GM21737 (cell line): ENCODE results near the gene PLA2G4B.

ENCODE experiments used
- ATAC-seq: cut with Tn5 transposase; IDR thresholded peaks from one replicate; pipeline ENCODE4 v1.9.1; 2021; ENCODE audit warnings: mild to moderate bottlenecking, moderate library complexity; ENCODE audit not compliant: unreplicated experiment

The PLA2G4B gene

DNA sequence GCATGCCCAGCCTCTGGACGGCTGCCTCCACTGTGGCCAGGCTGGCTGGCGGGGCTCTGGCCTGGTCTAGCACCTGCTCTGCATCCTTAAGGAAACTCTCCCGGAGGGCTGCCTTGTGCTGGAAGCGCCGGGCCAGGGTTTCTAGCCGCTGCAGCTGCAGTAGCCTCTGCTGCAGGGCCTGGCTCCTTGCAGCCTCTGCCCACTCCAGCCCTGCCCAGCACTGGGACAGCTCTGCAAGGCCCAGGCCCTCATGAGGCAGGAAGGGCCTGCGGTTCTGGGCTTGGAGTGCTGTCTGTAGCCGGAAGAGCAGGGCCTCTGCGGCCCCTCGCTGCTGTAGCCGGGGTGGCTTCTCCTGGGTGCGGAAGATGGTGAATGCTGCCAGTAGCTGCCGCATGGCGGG is 47.2 kb downstream of the PLA2G4B start:
- ATAC-seq = no peak

DNA sequence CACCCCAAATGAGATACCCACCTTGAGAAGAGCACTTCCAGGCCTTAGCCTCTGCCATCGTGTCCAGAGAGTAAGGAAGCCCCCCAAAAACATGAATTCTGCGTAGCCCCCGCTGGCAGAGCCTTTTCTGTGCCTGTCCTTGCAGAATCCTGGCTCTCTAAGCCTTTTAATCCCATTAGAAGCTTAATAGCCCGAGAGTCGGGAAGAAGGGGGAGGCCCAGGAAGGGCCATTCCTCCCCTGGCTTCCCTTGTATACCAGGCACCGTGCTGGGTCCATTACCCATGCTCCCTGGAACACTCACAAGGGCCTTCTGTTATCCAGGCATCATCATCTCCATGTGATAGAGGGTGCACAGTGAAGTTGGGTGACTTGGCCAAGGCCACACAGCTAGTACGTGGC is 48.1 kb downstream of the PLA2G4B start:
- ATAC-seq = no peak

DNA sequence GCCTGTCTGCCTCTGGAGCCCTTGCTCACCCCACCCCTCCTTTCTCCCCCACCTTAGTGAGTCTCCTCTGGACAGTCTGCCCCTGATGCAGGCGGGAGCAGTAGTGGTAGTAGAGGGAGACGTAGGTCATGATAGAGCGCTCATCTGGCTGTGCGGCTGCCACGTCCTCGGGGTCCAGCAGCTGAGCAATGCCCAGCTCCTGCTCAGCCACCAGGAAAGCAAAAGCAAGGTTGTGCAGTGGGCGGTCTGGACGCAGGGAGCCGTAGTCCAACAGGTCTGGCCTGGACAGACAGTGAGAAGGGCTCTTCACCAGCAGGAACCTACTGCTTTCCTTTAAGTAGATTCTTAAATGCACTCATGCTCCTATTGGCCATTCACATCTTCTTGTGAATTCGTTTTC is 48.5 kb downstream of the PLA2G4B start:
- ATAC-seq = no peak

DNA sequence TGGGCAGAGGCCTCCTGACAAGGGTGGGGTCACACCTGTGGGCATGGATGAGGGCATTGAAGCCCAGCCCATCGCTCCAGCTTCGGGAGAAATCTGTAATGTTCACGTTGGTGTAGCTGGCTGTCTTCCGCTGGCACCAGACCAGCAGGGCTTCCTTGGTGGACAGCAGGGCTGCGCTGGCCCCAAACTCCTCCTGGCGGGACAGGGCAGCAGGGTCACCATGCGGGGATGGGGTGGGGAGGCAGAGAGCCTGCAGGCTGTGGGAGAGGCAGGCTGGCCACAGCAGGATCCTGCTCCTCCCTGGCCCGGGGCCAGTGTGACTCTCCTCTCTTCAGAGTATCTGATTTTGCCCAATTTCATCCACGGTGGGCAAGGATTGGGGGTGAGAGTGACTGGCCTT is 49.2 kb downstream of the PLA2G4B start:
- no peak for ATAC-seq

DNA sequence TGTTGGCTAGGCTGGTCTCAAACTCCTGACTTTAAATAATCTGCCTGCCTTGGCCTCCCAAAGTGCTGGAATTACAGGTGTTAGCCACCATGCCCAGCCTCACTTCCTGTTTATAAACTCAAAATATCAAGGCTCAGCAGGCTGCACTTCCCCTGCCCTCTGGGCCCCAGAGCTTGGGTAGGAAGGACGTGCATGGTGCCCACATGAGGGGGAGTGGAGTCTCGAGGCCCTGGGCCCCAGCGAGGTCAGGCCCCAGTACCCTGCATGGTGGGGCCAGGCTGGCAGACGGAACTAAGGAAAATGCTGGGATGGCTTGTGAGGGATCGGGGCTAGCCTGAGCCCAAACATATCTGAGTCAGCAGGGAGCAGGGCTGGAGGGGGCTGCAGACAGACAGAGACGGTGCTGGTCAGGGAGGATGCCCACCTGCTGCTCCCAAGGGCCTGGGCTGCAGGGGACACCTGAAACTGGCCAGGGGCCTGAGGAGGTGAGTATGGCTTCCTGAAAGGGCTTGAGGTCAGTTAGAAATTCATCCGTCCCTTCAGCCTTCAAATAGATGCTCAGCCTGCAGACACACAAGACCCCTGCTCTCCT is 50.1 kb downstream of the PLA2G4B start:
- ATAC-seq = no peak

DNA sequence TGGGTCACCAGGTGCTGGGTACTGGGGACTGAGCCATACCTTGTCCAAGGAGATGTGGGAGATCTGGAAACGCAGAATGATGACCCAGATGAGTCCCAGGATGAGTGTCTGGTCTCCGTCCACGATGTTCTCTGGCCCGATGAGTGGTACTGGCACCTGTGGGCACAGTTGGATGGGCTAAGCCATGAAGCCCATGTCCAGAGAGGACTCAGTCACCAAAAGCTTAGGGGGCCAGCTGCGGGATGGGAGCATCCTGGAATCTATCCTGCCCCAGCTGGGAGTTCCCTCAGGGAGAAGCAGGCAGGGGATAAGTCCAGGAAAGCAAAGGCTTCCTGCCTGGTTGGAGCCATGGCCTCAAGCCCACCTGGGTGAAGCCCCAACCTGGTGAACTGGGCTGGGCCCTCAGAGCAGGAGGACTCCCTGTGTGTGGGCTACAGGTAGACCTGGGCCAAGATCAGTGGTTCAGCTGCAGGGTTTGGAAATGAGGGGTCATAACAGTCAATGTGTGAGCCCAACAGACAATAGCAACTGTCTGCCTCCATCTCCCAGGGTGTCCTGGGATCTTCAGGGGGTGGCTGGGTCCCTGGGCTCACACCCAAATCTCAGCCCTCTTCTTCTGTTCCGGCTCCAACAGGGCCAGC is 51.5 kb downstream of the PLA2G4B start:
- no peak for ATAC-seq

DNA sequence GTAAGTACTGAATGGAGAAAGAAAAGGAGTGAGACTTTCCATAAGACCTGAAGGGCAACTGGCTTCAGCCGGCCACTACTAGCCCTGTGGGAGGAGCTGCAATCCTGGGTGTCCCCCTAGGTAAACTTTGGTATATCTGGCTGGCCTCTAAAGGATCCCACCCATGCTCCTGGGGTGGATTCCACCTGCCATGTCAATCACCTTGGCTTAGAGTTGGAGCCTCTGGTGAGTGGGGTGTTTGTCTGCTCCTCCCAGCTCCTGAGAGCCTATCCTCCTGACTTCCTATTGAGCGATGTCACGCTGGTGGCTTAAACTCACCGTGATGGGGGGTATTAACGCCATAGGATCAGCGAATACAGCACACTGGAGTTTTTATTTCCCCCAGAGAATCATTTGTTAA is 52.6 kb downstream of the PLA2G4B start:
- no peak for ATAC-seq

DNA sequence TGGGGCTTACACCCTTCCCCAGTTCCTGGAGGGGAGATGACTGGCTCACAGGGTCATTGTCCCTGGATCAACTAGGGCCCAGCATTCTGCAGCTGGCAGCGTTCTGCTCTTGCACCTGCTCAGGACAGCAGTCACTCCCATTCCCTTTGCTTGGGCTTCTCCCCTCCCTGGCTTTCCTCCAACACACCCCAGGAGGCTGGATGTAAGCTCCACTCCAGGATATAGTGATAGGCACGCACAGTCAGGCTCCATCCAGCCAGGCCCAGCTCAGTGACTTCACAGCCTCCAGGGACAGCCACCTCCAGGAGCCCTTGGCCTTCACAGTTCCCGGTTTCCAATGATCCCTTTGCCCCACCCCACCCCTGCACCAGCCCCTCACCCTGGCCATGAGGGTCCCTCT is 53.3 kb downstream of the PLA2G4B start:
- no peak for ATAC-seq

DNA sequence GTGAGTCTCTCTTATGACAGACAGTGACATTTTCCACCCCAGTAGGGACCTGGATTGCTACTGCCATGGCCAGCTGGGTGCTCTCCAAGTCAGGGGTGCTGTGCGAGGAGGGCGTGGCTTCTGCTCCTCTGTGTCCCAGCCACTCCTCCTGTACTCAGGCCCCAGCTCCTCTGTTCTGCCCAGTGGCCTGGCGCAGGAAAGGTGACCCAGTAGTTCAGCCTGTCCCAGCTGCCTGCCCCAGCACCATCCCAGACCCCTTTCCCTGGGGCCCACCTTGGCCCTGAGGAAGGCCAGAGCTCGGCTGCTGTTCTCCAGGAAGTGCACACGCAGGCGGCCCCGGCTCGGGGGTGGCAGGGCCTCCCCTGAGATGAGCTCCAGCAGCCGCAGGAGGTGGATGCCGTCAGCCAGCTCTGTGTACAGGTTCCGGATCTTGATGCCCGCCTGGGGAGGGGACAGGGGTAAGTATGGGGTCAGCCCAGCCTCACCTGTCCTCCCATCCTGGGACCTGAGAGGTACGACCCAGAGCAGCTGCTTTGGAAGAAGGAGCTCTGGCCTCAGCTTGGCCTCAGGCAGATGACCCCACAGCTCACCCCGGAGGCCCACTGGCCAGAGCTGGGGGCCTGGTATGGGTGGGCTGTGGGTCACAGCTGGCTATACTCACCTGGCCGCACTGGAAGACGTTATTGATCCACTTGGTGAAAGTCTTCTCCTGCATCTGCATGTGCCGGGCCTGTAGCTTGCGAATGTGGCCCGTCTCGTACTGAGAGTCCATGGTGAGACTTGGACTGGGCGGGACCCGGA is 54.2 kb downstream of the PLA2G4B start:
- ATAC-seq = no peak

DNA sequence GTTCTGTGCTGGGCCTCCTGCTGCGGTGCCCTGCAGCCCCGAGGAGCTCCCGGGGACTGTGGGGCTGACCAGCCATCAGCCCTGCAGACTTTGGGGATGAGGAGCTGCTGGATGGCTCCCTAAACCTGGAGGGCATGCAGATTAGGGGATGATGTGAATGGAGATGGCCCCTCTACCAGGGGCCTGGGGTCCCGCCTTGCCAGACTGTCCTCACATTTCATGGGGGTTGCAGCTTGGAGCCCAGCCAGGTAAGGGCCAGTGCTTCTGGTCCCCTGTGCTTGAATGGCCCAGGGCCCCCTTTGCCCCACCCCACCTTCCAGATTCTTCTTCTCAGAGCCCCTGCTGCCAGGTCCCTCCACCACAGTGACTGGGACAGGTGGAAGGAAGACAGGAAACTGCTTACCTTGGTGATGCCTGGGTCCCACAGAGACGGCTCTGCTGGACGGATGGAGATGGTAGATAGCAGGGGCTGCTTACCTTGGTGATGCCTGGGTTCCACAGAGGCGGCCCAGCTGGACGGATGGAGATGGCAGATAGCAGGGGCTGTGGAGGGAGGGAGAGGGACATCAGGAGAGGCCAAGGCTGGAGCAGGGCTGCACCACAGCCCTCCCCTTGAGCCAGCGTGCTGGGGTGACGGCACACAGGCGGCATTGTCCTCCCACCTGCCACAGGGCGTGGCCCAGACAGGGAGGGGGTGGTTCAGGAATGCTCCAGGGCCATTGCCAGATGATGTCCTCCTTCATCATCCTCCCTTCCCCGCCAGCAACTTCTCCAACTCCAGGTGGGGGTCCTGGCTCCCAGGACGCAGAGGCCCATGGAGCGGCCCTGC is 55.0 kb downstream of the PLA2G4B start, which contains the start of gene SPTBN5:
Gene SPTBN5, minus strand, starts transcription at position 632 of the 829 bp plus-strand sequence. Its CDS starts 556 bp downstream, at position 76.
- no peak for ATAC-seq

DNA sequence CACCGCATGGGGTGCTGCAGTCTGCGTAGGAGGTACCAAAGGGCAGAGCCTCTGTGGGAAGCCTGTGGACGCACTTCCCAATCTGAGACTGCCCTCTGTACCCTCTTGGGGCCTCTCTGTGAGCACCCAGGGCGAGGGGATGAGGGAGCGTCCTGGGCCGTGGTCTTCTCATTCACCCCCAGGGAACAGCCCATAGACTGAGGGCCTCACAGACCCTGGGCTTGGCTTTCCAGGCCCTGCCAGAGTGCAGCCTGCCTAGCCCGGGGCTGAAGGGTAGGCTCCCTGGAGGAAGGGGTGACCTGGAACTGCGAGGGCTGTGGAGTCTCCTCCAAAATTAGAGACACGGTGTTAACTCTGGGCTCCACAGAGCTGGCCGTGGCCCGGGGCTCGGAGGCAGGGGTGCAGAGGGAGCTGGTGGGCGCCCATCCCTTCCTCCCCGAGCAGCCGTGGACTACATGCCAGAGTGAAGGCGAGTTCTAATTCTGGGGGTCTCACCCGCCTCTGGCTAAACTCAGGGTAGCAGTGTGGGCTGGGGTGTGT is 55.7 kb downstream of the PLA2G4B start:
- ATAC-seq = no peak

DNA sequence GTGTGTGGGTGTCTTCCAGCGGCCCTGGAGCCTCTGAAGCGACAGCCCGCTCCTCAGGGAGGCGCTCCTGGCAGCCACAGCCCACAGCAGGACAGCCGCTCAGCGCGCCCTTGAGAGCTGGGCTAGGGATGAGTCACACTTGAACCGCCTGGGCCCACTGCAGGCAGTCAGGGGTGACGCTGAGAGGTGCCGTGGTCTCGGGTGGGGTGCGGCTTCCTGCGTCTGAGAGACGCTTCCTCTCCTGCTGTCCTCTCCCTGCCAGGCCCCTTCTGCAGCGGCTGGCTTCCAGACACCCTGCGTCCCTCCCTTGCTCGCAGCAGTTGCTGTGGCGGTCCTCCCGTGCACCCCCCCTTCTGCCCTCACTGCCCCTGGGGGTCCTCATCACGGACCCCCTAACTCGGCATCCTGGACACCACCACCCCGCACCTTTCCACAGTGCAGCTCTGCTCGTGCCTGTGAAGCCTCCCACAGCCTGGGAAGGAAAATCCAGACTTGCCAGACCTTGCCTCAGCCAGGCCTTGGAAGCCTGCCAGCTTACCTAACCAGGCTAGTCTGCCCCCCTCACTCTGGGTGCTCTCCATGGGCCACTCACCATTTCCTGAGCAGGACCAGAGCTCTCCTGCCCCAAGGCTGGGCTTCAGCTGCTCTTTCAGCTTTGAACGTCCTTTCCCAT is 56.3 kb downstream of the PLA2G4B start:
- peak; percentile 81 for ATAC-seq

DNA sequence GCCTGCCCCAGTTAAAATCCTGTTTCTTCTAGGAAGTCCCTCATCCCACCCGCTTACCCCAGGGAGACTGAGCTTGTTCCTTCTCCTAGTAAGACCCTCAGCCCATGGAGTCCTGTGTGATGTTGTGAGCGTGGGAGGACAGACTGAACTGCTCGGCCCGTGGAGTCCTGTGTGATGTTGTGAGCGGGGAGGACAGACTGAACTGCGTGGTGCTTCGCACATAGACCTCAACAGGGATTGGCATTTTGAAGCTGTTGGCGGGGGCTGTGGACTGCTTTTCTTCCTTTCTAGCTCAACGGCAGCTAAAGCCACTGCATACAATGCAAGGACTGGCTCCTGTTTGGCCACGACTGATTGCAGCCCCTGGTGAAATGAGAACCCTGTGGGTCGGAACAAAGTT is 56.8 kb downstream of the PLA2G4B start:
- no peak for ATAC-seq

DNA sequence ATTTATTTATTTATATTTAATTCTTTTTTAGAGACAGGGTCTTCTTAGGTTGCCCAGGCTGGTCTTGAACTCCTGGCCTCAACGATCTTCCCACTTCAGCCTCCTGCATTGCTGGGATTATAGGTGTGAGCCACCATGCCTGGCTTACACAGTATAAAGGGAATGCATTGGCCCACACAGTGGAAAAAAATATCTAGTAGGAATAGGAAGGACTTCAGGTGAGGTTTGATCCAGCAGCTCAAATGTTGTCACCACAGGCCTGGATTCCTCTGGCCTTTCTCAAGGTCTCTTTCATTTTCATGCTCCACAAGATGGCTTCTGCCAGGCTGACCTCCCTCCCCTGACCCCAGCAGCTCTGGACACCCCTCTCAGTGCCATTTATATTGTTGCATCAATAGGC is 57.3 kb downstream of the PLA2G4B start:
- ATAC-seq = no peak

DNA sequence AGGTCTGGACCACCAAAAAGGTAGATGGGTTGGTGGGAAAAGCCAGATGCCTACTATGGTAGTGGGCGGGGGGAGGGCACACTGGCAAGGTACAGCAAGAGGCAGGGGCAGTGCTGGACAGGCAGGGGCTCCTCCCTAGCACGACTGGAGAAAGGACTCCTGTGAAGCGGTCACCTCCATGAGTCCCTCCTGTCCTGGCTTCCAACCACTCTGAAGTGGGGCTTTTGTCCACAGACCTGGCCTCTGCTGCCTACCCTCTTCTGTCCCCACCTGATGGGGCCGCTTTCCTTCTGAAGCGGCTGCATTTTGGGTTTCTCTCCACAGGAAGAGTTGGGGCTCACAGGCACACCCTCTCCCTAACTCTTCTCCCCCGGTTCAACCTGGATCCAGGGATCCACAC is 57.9 kb downstream of the PLA2G4B start:
- ATAC-seq = no peak

DNA sequence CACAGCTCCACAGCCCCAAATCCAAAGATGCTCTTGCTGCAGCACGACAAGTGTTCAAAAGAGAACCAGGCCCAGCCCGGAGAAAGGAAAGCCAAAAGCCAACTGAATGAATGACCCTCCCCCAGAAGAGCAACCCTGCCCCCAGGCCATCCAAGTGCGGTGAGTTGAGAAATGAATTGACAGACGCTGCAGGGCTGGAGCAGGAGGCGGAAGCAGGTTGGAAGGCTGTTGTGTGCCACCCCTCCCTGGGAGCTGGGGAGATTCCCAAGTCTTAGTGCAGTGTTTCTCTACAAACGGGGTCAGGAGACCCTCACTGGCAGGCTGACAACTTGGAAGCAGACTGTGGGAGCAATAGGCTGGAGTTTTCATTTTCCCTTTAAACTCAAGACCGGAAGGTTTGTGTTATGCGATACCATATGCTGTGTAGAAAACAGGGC is 58.7 kb downstream of the PLA2G4B start:
- no peak for ATAC-seq
